Raji (cell line): ENCODE results near the gene TSPAN16.

Experiments used
- POLR2A ChIP-seq: IDR thresholded peaks from 2 replicates; pipeline ENCODE4 v1.6.1; 2011; ENCODE audit warnings: low read depth, low read length, control low read depth; ENCODE audit not compliant: insufficient read depth

The TSPAN16 gene

GRCh38 chr19:11325544-11325943 lies 29.6 kb downstream of the TSPAN16 start:
- no peak for TF ChIP-seq POLR2A

DNA sequence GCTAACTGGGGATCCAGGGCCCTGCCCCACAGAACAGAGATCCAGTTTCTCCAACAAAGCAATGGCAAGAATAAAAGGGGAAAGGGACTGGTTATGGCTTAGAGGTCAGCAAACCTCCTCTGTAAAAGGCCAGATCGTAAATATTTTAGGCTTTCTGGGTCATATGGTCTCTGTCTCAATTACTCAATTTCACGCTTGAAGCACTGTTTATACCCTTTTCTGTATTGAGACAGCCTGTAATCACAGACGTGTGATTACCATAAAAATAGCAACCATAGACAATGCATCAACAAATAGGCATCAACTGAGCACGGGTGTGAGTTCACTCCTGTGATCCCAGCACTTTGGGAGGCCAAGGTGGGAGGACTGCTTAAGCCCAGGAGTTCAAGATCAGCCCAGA lies 34.2 kb downstream of the TSPAN16 start:
- TF ChIP-seq POLR2A: no peak

- no peak for TF ChIP-seq POLR2A
These were observed 35.5 kb downstream of the TSPAN16 start for GRCh38 chr19:11331502-11331901.

DNA sequence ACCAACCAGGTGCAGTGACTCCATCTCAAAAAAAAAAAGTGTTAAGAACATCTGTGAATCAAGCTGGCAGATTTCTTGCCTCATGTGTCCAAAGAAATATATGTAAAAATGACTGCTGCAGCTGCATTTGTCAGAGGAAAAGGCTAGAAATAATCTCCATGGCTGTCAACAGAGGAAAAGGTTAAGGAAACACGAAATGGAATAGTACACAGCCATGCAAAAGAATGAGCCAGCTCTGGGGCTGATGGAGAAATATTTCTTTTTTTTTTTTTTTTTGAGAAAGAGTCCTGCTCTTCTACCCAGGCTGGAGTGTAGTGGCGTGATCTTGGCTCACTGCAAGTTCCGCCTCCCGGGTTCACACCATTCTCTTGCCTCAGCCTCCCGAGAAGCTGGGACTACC lies 36.9 kb downstream of the TSPAN16 start:
- TF ChIP-seq POLR2A: no peak

- no peak for TF ChIP-seq POLR2A
These were observed 39.6 kb downstream of the TSPAN16 start for GRCh38 chr19:11335449-11336146.

DNA sequence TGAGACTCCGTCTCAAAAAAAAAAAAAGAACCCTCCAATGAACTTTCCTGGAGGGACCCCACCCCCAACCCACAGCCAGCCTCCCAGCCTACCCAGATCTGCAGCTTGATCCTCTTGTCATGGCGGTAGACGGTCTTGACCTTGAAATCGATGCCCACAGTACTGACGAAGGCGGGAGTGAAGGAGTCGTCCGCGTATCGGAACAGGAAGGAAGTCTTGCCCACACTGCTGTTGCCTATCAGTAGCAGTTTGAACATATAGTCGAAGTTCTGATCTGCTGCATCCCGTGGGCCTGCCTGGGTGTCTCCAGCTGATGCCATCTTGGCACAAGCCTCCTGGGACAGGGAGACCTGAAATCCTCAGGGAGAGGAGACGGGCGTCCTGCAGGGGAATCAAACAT lies 41.1 kb downstream of the TSPAN16 start:
- no peak for TF ChIP-seq POLR2A

GRCh38 chr19:11338121-11338520 lies 42.2 kb downstream of the TSPAN16 start:
- no peak for TF ChIP-seq POLR2A

DNA sequence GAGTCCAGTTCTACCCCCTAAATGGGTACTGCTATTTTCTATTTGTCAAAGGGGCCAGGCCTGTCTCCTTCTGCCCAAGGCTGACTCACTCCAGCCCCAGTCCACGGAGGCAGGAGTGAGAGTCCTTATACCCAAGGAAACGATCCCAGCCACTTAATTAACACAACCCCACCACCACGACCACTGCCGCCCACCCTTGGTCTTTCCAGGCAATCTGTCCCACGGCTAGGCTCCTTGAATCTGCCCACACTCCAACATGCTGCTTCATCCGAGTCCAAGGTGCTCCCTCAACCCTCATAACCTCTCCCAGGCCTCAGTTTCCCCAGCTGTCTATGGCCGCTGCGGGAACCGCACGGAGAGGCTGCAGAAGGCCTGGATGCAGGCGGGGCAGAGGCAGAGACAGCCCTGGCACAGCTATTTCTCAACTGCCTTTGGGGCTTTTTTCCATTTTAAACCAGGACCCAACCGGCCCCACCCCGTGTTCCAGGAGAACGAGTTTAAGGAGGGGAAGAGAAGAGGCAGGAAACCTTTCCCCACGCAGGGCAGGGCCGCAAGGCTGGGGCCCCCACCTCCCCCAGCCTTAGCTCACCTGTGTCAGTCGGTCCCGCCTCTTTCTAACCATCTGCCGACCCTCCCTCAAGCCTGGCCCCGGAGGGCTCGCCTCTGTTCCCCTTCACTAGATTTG lies 42.8 kb downstream of the TSPAN16 start:
- TF ChIP-seq POLR2A: no peak

DNA sequence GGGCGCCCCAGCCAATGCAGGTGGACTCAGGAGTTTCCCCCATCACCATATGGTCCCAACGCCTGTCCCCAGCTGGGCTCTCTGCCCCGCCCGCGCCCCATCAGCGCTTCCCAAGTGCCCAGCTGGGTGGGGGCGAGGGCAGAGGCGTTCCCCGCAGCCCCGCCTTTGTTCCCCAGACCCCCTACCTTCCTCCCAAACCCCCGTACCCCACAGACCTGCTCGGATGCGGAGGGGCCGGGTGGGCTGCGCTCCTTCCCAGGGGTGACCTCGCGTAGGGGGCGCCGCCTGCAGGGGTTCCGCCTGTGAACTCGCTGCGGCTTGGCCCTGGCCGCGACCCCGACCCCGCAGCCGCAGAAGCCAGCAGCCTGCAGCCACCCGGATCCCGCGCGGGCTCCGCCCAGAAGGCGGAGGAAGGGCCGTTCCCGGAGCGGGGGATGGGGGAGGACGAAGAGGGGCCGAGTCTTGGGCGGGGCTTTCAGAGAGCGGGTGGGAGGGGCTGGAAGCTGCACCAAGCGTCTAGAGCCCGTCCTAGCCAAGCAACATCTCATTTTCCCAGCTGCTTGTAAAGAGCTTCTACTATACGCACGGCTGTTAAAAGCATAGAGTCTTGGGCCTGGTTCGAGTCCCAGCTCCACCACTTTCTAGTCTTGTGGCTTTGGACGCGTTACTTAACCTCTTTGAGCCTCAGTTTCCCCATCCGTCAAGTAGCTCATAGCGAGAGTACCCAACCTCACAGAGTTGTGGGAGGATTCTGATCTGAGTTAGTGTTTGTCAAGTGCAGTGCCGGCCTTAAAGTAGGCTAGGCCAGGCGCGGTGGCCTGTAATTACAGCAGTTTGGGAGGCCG lies 43.5 kb downstream of the TSPAN16 start, which contains the start of gene RAB3D:
Gene RAB3D, minus strand, starts transcription at position 404 of the 845 bp plus-strand sequence. CDS start 2,258 bp downstream, outside the sequence.
- 0 out of 2 replicates have a peak, but pooled peaks have one; percentile 37 for TF ChIP-seq POLR2A

- no peak for TF ChIP-seq POLR2A
These were observed 46.5 kb downstream of the TSPAN16 start for GRCh38 chr19:11342429-11342828.

DNA sequence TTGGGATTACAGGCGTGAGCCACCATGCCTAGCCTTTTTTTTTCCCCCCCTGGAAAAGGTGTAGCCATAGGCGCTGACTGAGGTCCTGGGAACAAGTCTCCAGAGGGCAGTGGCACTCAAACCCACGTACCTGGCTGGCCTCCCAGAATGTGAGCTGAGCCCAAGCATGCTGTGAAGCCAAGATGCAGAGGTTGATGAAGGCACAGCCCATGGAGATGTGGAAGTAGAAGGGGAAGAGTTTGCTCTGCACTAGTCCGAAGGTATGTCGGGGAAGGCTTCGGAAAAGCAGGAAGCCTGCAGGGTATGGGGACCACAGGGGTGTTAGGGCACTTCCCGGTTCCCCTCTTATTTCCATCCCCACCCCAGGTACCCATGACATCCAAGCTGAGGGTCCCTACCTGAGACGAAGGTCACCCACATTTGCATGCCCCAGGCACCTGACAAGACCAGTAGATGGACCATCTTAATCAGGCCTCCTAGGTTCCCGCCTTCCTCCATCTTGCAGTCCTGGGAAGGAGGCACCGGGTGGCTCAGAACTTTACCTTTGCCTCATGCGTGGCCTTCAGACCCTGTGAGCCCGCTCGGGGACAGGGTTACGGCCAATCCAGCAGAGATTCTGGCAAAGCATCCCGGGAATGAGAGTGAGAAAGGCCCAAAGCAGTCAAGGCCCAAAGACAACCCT lies 49.3 kb downstream of the TSPAN16 start:
- TF ChIP-seq POLR2A: no peak

DNA sequence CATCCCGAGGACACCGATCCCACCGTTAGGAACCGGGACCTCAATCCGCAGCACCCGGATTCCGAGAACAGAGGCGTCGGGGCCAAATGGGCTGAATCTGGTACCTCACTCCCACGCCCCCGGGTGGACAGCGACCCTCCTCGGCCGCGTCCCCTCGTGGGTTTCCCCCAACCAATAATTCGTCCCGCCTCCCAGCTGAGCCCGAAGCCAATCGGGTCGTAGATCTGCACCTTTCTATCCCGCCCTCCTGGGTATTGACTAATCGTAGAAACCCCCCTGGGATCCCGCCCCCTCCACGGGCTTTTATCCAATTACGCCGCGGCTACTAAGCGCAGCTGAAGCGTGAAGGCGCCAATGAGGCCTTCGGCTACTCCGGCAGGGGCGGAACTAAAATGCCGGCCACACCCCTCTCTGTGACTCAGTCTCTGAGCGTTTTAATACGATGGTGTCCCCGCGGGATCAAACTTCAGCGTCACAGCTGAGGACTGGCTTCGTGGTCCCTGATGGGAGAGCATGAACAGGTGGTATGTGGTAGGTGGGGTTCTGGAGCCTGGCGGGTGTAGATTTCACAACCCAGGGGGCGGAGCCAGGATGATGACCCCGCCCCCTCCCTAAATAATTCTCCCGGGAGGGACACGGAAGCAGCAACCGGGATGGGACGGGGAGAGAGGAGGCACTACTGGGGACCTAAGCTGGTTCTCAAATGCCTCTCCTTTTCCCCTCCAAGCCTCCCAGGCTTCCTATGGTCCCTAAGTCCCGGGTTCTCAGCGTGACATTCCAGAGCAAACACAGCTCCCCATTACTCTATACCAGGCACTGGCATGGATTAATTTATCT lies 50.4 kb downstream of the TSPAN16 start, which contains the start of the genes CCDC159 and TMEM205:
Gene CCDC159, plus strand, starts transcription at position 416 of the 837 bp plus-strand sequence. Its CDS starts 88 bp downstream, at position 504.
Gene TMEM205, minus strand, starts transcription at position 165 of the 837 bp plus-strand sequence. CDS start 649 bp downstream, outside the sequence.
- TF ChIP-seq POLR2A: peak; percentile 70

DNA sequence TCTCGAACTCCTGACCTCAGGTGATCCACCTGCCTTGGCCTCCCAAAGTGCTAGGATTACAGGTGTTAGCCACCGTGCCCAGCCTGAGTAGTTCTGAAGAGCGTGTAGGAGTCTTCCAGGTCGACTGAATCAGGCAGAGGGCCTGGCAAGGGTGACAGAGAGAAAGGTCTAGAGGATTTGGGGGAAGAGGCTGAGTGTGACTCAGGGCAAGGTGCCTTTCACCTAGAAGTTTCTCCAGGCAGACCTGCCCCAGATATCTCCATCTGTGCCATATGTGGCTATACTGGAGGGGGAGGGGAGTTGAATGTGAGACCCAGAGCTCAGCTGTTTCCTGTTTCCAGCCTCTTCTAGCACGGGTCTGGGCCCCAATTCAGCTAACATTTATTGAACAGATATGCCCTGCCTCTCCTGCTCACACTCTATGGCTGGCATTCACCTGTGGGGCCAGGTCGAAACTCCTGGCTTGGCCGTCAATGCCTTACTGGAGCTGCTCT lies 51.6 kb downstream of the TSPAN16 start:
- TF ChIP-seq POLR2A: no peak

GRCh38 chr19:11349171-11349570 lies 53.2 kb downstream of the TSPAN16 start:
- no peak for TF ChIP-seq POLR2A
